ENCODE data around the gene PYGO2. TPM values are rescaled to one million over a fixed set of nuclear protein-coding genes. Genes with fewer than 3 reads are reported as not detected.

PYGO2 gene
- total RNA-seq, 3 donors from 2014 or later (not counting 1 experiment from before 2014, with no cell fraction given): 21.6 to 32.1 (median 27.5) TPM

DNA sequence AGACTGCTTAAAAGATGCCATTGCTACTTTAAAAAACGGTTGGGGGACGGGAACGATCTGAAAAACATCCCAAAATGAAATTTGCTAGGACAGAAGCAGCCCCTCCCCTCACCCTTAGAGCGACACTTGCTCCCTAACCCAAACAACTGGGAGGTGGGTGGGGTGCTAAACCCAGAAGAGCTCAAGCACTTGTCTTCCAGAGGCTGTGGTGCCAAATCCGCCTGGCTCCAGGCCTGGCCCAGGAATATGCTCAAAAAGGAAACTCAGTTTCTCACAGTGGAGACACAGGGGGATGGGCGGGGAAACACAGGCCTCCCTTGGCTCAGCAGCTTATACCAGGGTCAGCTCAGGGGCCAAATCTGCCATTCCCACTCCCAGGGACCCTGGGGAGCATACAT, 5.0 kb downstream of the PYGO2 start:
- ATAC-seq (no peak), DNase-seq (no peak)
- H3K4me3 Mint-ChIP-seq: peak overlapping the region; percentile 94
- TF ChIP-seq, protein P1, sequence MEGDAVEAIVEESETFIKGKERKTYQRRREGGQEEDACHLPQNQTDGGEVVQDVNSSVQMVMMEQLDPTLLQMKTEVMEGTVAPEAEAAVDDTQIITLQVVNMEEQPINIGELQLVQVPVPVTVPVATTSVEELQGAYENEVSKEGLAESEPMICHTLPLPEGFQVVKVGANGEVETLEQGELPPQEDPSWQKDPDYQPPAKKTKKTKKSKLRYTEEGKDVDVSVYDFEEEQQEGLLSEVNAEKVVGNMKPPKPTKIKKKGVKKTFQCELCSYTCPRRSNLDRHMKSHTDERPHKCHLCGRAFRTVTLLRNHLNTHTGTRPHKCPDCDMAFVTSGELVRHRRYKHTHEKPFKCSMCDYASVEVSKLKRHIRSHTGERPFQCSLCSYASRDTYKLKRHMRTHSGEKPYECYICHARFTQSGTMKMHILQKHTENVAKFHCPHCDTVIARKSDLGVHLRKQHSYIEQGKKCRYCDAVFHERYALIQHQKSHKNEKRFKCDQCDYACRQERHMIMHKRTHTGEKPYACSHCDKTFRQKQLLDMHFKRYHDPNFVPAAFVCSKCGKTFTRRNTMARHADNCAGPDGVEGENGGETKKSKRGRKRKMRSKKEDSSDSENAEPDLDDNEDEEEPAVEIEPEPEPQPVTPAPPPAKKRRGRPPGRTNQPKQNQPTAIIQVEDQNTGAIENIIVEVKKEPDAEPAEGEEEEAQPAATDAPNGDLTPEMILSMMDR (IDR thresholded peaks at IDR 0.05): no peak
- peaks cover 15% of the 10 kb centered on the region for H3K36me3 ChIP-seq (ENCODE audit: control insufficient read depth, insufficient read depth, low read length)
- H3K9me3 ChIP-seq (ENCODE audit: control insufficient read depth, insufficient read depth, low read length): no peaks in the 10 kb centered on the region
- no peaks in the 10 kb centered on the region for H3K9me3 Mint-ChIP-seq
- peak overlapping the region; percentile 72 for H3K4me3 ChIP-seq (ENCODE audit: low read length)
- H3K27ac ChIP-seq (ENCODE audit: low read length): peak overlapping the region; percentile 95
- H3K36me3 Mint-ChIP-seq: no peaks in the 10 kb centered on the region
- H3K27ac Mint-ChIP-seq: peak overlapping the region; percentile 89 to 94
- H3K27me3 ChIP-seq (ENCODE audit: control insufficient read depth, insufficient read depth, low read length): no peaks in the 10 kb centered on the region
- H3K4me1 Mint-ChIP-seq: peaks cover 59 to 63% of the 10 kb centered on the region in 2 donors
- 45% methylated on average over 5 of the region's 6 CpGs for WGBS (ENCODE audit: insufficient coverage)
- H3K27me3 Mint-ChIP-seq (ENCODE audit: low read depth in 2 of 2): no peaks in the 10 kb centered on the region
- peaks cover 56% of the 10 kb centered on the region for H3K4me1 ChIP-seq (ENCODE audit: control insufficient read depth, insufficient read depth, low read length)
- intact Hi-C loops (cut with micrococcal nuclease): loop anchor here (1.0 to 5.0 kb wide), 3 partner anchors 18 to 96 kb away; partner anchors contain the start of genes ADAM15 and CKS1B

DNA sequence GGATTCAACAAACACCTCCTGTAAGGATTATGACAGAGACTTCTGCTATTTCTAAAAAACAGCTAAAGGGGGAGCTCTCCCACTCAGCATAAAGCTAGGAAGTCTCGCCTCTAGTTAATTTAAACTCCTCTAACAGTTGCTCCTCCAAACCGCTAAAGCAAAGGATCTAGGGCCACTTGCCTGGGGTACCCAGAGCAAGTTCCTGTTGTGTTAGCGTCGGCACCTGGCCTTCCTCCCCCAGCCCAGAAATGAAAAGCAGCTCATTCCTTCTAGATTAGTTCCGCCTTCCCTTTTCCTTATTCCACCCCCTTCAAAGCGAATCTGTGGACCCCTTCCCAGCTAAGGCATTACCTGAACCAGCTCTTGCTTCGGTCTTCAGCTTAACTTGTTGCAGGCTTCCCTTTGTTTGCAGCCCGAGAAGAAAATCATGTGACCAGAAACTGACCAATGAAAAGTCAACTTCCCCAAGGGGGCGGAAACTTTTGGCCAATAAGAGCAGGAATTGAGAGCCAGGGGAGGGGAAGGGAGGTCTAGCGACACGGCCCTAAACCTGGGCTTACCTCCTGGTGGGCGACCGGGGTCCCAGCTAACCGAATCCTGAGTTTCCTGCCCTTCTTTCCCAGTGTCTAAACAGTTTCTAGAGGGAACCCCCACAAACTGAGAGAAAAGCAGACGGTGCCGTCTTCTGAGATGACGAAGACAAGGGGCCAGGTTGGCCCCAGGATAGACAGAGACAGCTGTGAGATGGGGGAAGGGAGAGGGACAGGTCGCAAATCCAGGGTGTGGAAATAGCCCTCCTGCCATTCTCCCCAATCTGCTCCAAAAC, 5.7 kb downstream of the PYGO2 start, which contains the start of gene PBXIP1:
Gene PBXIP1, minus strand, starts transcription at position 382 of the 826 bp plus-strand sequence. CDS start 2,378 bp downstream, outside the sequence.
- Histone ChIP-seq H3K4me3 (ENCODE audit: low read length) (peak within 1 kb of the TSS; percentile 72), H3K36me3 (ENCODE audit: control insufficient read depth, insufficient read depth, low read length) (peaks cover 20% of the 10 kb centered on the region), H3K27me3 (ENCODE audit: control insufficient read depth, insufficient read depth, low read length) (no peaks in the 10 kb centered on the region), H3K9me3 (ENCODE audit: control insufficient read depth, insufficient read depth, low read length) (no peaks in the 10 kb centered on the region), H3K4me1 (ENCODE audit: control insufficient read depth, insufficient read depth, low read length) (peaks cover 61% of the 10 kb centered on the region), H3K27ac (ENCODE audit: low read length) (peak within 1 kb of the TSS; percentile 95)
- intact Hi-C loops (cut with micrococcal nuclease): loop anchor here (1.0 to 5.0 kb wide), 4 partner anchors 19 to 96 kb away; partner anchors contain the start of genes ADAM15 and CKS1B
- ATAC-seq (peak; percentile 69 to 77 (median 71)), DNase-seq (peak; percentile 79 to 95)
- Mint-ChIP-seq H3K27ac (peak within 1 kb of the TSS; percentile 89 to 94), H3K27me3 (ENCODE audit: low read depth in 2 of 2) (no peaks in the 10 kb centered on the region), H3K4me3 (peak within 1 kb of the TSS; percentile 94), H3K4me1 (peaks cover 58 to 60% of the 10 kb centered on the region in 2 donors), H3K36me3 (no peaks in the 10 kb centered on the region), H3K9me3 (no peaks in the 10 kb centered on the region)
- TF ChIP-seq, protein P1 (IDR thresholded peaks at IDR 0.05): no peak
- WGBS (ENCODE audit: insufficient coverage): under 1% methylated on average over 17 of the region's 18 CpGs

DNA sequence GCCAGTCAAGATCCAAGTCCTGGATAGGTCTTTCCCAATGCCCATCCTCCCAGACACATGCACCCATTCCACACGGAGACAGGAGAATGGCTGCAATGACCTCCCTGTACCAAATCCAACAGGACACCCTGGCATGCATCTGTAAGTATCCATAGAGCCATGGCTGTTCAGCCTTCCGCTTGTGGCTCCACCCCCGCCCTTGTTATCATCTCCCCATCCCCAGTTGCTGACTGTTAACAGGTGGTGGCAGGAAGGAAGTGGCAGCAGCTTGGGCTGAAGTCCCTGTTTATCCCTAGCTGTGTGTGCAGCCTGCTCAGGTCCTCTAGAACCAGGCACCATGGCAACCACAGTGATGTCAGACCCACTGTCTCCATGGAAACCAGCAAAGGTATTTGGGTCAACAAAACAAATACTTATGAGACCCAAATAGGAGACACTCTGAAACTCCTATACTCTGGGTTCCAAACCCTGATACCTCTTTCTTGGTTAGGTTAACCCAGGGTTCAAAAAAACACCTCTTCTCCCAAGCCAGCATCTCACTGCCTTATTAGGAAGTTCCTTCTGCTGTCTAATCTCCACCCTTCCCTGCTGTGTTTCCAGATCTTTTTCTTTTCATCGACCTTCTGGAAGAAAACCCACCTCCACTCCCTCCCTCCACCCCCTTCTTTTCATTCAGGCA, 6.4 kb downstream of the PYGO2 start:
- ATAC-seq (peak; percentile 76 to 89 (median 82)), DNase-seq (peak; percentile 66 to 99)
- no peaks in the 10 kb centered on the region for H3K36me3 Mint-ChIP-seq
- WGBS (ENCODE audit: insufficient coverage): 1% methylated on average over 4 of the region's 4 CpGs
- H3K27ac Mint-ChIP-seq: peak overlapping the region; percentile 89 to 94
- peak overlapping the region; percentile 94 for H3K4me3 Mint-ChIP-seq
- Histone ChIP-seq H3K36me3 (ENCODE audit: control insufficient read depth, insufficient read depth, low read length) (peaks cover 28% of the 10 kb centered on the region), H3K4me1 (ENCODE audit: control insufficient read depth, insufficient read depth, low read length) (peaks cover 57% of the 10 kb centered on the region), H3K27me3 (ENCODE audit: control insufficient read depth, insufficient read depth, low read length) (no peaks in the 10 kb centered on the region), H3K27ac (ENCODE audit: low read length) (peak overlapping the region; percentile 95), H3K4me3 (ENCODE audit: low read length) (peak overlapping the region; percentile 72), H3K9me3 (ENCODE audit: control insufficient read depth, insufficient read depth, low read length) (no peaks in the 10 kb centered on the region)
- TF ChIP-seq, protein P1 (IDR thresholded peaks at IDR 0.05): no peak
- H3K9me3 Mint-ChIP-seq: no peaks in the 10 kb centered on the region
- H3K27me3 Mint-ChIP-seq (ENCODE audit: low read depth in 2 of 2): no peaks in the 10 kb centered on the region
- H3K4me1 Mint-ChIP-seq: peaks cover 50 to 61% of the 10 kb centered on the region in 2 donors
- intact Hi-C loops (cut with micrococcal nuclease): loop anchor here (2.0 to 5.0 kb wide), 2 partner anchors 62 to 97 kb away; partner anchors contain the start of gene ADAM15

Data from natural killer cell (primary cell).